Spleen (tissue), 11 donors: ENCODE measurements around the gene NPM3. TPM values are rescaled to one million over a fixed set of nuclear protein-coding genes. Genes with fewer than 3 reads are reported as not detected.
A peak's percentile ranks its signal among the peaks of the same experiment; 100 is the strongest.

Experiments
- DNase-seq: peaks from one replicate; pipeline ENCODE4 v3.0.0-alpha.2; 2020
- H3K27ac ChIP-seq, 8 donors: fragments of 200-600 bp; sonication (generic) in 7 of 8; 1 replicate in 4 of 8; 2 replicates in 4 of 8; pipeline versions ENCODE4 v1.5.0 to v1.8.0; 2016 to 2021; ENCODE audit warnings: inconsistent platforms in 4 of 8, mild to moderate bottlenecking in 4 of 8, moderate library complexity in 1 of 8
- H3K27me3 ChIP-seq, 7 donors: fragments of 200-600 bp; sonication (generic) in 6 of 7; replicated peaks in 1 of 7; 1 replicate in 4 of 7; 2 replicates in 3 of 7; pipeline versions ENCODE4 v1.5.0 to v1.8.0; 2016 to 2021; ENCODE audit warnings: inconsistent platforms in 3 of 7, mild to moderate bottlenecking in 1 of 7
- H3K36me3 ChIP-seq, 6 donors: fragments of 200-600 bp; sonication (generic) in 5 of 6; 1 replicate in 4 of 6; 2 replicates in 2 of 6; pipeline versions ENCODE4 v1.5.0 to v1.8.0; 2016 to 2021; ENCODE audit warnings: inconsistent platforms in 2 of 6
- H3K4me1 ChIP-seq, 6 donors: fragments of 200-600 bp; sonication (generic) in 5 of 6; 1 replicate in 3 of 6; 2 replicates in 3 of 6; pipeline versions ENCODE4 v1.5.0 to v1.8.0; 2016 to 2021; ENCODE audit warnings: inconsistent platforms in 3 of 6
- H3K4me3 ChIP-seq, 8 donors: fragments of 200-600 bp; sonication (generic) in 7 of 8; 1 replicate in 4 of 8; 2 replicates in 4 of 8; pipeline versions ENCODE4 v1.5.0 to v1.8.0; 2016 to 2021; ENCODE audit warnings: inconsistent platforms in 4 of 8, mild to moderate bottlenecking in 4 of 8, moderate library complexity in 2 of 8
- H3K9me3 ChIP-seq, 8 donors: fragments of 200-600 bp; sonication (generic) in 7 of 8; 1 replicate in 4 of 8; 2 replicates in 4 of 8; pipeline versions ENCODE4 v1.5.0 to v1.8.0; 2016 to 2021; ENCODE audit warnings: inconsistent platforms in 4 of 8
- CTCF ChIP-seq, 11 experiments: fragments of 200-600 bp in 7 of 11; fragments of 450-650 bp in 4 of 11; sonication (generic) in 4 of 11; IDR thresholded peaks in 8 of 11; conservative IDR thresholded peaks in 3 of 11; 1 replicate in 7 of 11; 2 replicates in 4 of 11; pipeline versions ENCODE4 v1.4.0 to v1.8.0; 2016 to 2021; ENCODE audit warnings: antibody characterized with exemption in 11 of 11, inconsistent platforms in 4 of 11, mild to moderate bottlenecking in 1 of 11
- POLR2A ChIP-seq, 3 donors: fragments of 450-650 bp; IDR thresholded peaks; one replicate each; pipeline ENCODE4 v1.5.1; 2017; ENCODE audit warnings: antibody characterized with exemption in 3 of 3, mild to moderate bottlenecking in 1 of 3
- POLR2AphosphoS5 ChIP-seq, 3 donors: sonication (generic); formaldehyde crosslinking; IDR thresholded peaks; one replicate each; pipeline ENCODE4 v1.5.1; 2017; ENCODE audit warnings: antibody characterized with exemption in 3 of 3
- WGBS, 5 donors: extraction: QIAGEN DNeasy Blood & Tissue Kit in 3 of 5; methylation state at CpG; one replicate each; pipeline versions ENCODE4 v1.1.5 to v1.1.7; 2013 to 2018; 5-methylcytosine and 5-hydroxymethylcytosine counted together
- intact Hi-C: fragments of 100-400 bp; cut with DNase I; formaldehyde crosslinking; loops from one replicate; pipeline ENCODE4 v1.15.0; 2023; ENCODE audit warnings: low total_unique reads
- polyA plus RNA-seq, 3 donors: library from polyadenylated mRNA; stranded (reverse); fragments of 200-250 nt; gene quantifications; one replicate each; pipeline ENCODE4 v1.2.1, GENCODE V29; 2013
- total RNA-seq, 7 donors: library from RNA; depleted of rRNA in 3 of 7; stranded (reverse); fragments of >200 nt in 3 of 7; fragmentation: NEBNext Ultra II Directional in 4 of 7; extraction: Animal tissue kit (Norgen Biotek cat#: 25700) in 4 of 7; gene quantifications; one replicate each; pipeline versions ENCODE4 v1.1.0 to v1.2.1, GENCODE V29; 2016 to 2021
- donor health status: healthy with polysubstance abuse.
- donor health status: DM: no; HTN: no; CAD: no; lungs with moderate emphysema.
- donor health status: DM: no; HTN: no; CAD: no.
- donor health status: Bipolar disorder and iron deficiency.
- donor health status: healthy.
- donor health status: DM: no; HTN: no; CAD: no.
- donor health status: DM: yes; HTN: yes; CAD: no.

The NPM3 gene
- total and polyA plus RNA-seq, 10 donors: 16.8 to 54.6 (median 28.6) TPM

GRCh38 chr10:101767966-101768790 lies 15.1 kb downstream of the NPM3 start:
- no peak overlapping the region for H3K4me3 ChIP-seq
- 52 to 79% (median 67%) methylated on average over 12 to 14 of the region's 14 CpGs for WGBS, 5 donors
- peaks cover 0 to 79% (median 37%) of the 10 kb centered on the region in 7 donors for H3K27me3 ChIP-seq
- no peaks in the 10 kb centered on the region for H3K36me3 ChIP-seq
- intact Hi-C loops: no loop called here
- no peaks in the 10 kb centered on the region for H3K9me3 ChIP-seq
- TF ChIP-seq POLR2AphosphoS5 (IDR thresholded peaks at IDR 0.05) (no peak), CTCF (IDR thresholded peaks at IDR 0.05 in 8 of 11, conservative IDR thresholded peaks at IDR 0.05 in 3 of 11) (no peak), POLR2A (IDR thresholded peaks at IDR 0.05) (no peak)
- no peak overlapping the region for H3K27ac ChIP-seq
- H3K4me1 ChIP-seq: peaks cover 0 to 2% (median 0%) of the 10 kb centered on the region in 6 donors
- no peak for DNase-seq

- H3K27ac ChIP-seq: no peak overlapping the region
- DNase-seq: no peak
- H3K27me3 ChIP-seq: peaks cover 0 to 76% (median 31%) of the 10 kb centered on the region in 7 donors
- no peaks in the 10 kb centered on the region for H3K9me3 ChIP-seq
- 47 to 67% (median 52%) methylated on average over 6 of the region's 6 CpGs for WGBS, 5 donors
- TF ChIP-seq POLR2AphosphoS5 (IDR thresholded peaks at IDR 0.05) (no peak), CTCF (IDR thresholded peaks at IDR 0.05 in 8 of 11, conservative IDR thresholded peaks at IDR 0.05 in 3 of 11) (no peak), POLR2A (IDR thresholded peaks at IDR 0.05) (no peak)
- H3K36me3 ChIP-seq: no peaks in the 10 kb centered on the region
- intact Hi-C loops: no loop called here
- H3K4me3 ChIP-seq: no peak overlapping the region
- H3K4me1 ChIP-seq: no peaks in the 10 kb centered on the region
Observed at GRCh38 chr10:101767600-101767945, 15.7 kb downstream of the NPM3 start.

DNA sequence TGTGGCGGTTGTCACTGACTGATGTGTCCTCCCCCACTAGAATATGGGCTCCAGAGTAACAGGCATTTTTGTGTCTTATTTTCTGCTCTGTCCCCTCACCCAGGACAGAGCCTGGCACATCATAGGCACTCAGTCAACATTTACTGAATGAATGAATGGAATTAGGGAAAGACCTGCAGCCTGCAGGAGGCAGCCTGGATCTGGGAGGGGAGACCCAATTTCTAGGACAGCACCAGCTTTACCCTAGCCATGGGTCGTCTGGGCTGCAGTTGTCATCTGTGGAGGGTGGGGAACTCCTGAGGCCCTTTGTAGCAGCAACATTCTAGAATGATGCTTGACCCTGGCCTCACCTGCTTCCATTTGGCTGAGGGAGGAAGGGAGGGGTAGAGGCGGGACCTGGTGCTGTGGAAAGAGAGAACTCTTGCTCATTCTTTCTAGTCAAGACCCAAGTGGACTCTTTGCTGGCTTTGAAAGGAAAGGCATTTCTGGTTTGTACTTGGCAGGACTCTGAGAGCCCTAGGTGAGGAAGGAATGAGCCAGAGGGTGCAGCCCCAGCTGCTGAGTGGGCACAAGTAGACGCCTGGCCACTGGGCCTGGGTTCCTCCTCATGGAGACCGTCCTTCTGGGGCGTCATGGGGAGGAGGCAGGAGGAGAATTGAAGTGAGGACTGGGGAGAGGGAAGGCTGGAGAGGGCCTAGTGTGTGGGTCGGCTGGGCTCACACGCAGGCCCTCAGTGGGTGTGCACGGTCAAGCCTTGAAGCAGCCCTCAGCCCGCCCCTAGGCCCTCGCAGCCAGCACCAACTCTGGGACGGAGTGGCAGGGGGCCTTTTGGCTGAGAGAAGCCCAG lies 16.3 kb downstream of the NPM3 start:
- H3K9me3 ChIP-seq: no peaks in the 10 kb centered on the region
- no peak overlapping the region for H3K4me3 ChIP-seq
- DNase-seq: peak; percentile 64
- intact Hi-C loops: no loop called here
- no peaks in the 10 kb centered on the region for H3K4me1 ChIP-seq
- no peak overlapping the region for H3K27ac ChIP-seq
- peaks cover 0 to 70% (median 25%) of the 10 kb centered on the region in 7 donors for H3K27me3 ChIP-seq
- H3K36me3 ChIP-seq: no peaks in the 10 kb centered on the region
- WGBS, 5 donors: 75 to 89% (median 76%) methylated on average over 12 of the region's 12 CpGs
- no peak for TF ChIP-seq POLR2A (IDR thresholded peaks at IDR 0.05)
- no peak for TF ChIP-seq CTCF (IDR thresholded peaks at IDR 0.05 in 8 of 11, conservative IDR thresholded peaks at IDR 0.05 in 3 of 11)
- TF ChIP-seq POLR2AphosphoS5 (IDR thresholded peaks at IDR 0.05): no peak

GRCh38 chr10:101766306-101766705 lies 16.9 kb downstream of the NPM3 start:
- intact Hi-C loops: no loop called here
- no peaks in the 10 kb centered on the region for H3K36me3 ChIP-seq
- peak; percentile 41 for DNase-seq
- no peaks in the 10 kb centered on the region for H3K4me1 ChIP-seq
- H3K9me3 ChIP-seq: no peaks in the 10 kb centered on the region
- no peak for TF ChIP-seq POLR2A (IDR thresholded peaks at IDR 0.05)
- TF ChIP-seq CTCF (IDR thresholded peaks at IDR 0.05 in 8 of 11, conservative IDR thresholded peaks at IDR 0.05 in 3 of 11): no peak
- no peak for TF ChIP-seq POLR2AphosphoS5 (IDR thresholded peaks at IDR 0.05)
- peaks cover 0 to 66% (median 19%) of the 10 kb centered on the region in 7 donors for H3K27me3 ChIP-seq
- H3K4me3 ChIP-seq: no peak overlapping the region
- 67 to 82% (median 75%) methylated on average over 6 of the region's 6 CpGs for WGBS, 5 donors
- no peak overlapping the region for H3K27ac ChIP-seq
